Subcutaneous abdominal adipose tissue (tissue), 5 donors: Measurements from ENCODE around the gene ARF3.
"Not testable (repeated sequence)": the region's sequence is repeated elsewhere in the genome, so short reads cannot be mapped to it uniquely, and the experiment has no call there.

Experiments
- H3K27ac ChIP-seq: one replicate; pipeline ENCODE4 v1.7.0; 2013; ENCODE audit warnings: low read depth, mild to moderate bottlenecking, inconsistent platforms, low read length, moderate library complexity
- H3K27me3 ChIP-seq, 5 donors: one replicate each; pipeline ENCODE4 v1.7.0; 2013; ENCODE audit warnings: low read length in 5 of 5, inconsistent platforms in 1 of 5; ENCODE audit not compliant: control insufficient read depth in 5 of 5, insufficient read depth in 4 of 5
- H3K36me3 ChIP-seq, 5 donors: one replicate each; pipeline ENCODE4 v1.7.0; 2013; ENCODE audit warnings: low read length in 5 of 5; ENCODE audit not compliant: control insufficient read depth in 5 of 5, insufficient read depth in 5 of 5
- H3K4me1 ChIP-seq, 5 donors: one replicate each; pipeline ENCODE4 v1.7.0; 2013; ENCODE audit warnings: low read length in 5 of 5, mild to moderate bottlenecking in 3 of 5, moderate library complexity in 1 of 5; ENCODE audit not compliant: control insufficient read depth in 5 of 5, insufficient read depth in 5 of 5
- H3K4me3 ChIP-seq, 5 donors: one replicate each; pipeline ENCODE4 v1.7.0; 2013; ENCODE audit warnings: low read length in 5 of 5, low read depth in 1 of 5
- H3K9ac ChIP-seq, 5 donors: one replicate each; pipeline ENCODE4 v1.7.0; 2013; ENCODE audit warnings: low read length in 5 of 5, mild to moderate bottlenecking in 4 of 5, moderate library complexity in 3 of 5
- H3K9me3 ChIP-seq, 5 donors: one replicate each; pipeline ENCODE4 v1.7.0; 2013; ENCODE audit warnings: low read length in 5 of 5; ENCODE audit not compliant: control insufficient read depth in 5 of 5
- donor health status: healthy.
- donor health status: healthy.
- donor health status: healthy.
- donor health status: healthy.
- donor health status: healthy.

The ARF3 gene

GRCh38 chr12:48930475-48930874 lies 26.8 kb downstream of the ARF3 start:
- H3K9me3 ChIP-seq: no peaks in the 10 kb centered on the region
- H3K9ac ChIP-seq: no peak overlapping the region
- H3K27ac ChIP-seq: no peak overlapping the region
- H3K4me3 ChIP-seq: no peak overlapping the region
- no peaks in the 10 kb centered on the region for H3K27me3 ChIP-seq
- peaks cover 6 to 35% (median 18%) of the 10 kb centered on the region in 5 donors for H3K36me3 ChIP-seq
- peaks cover 2 to 5% (median 3%) of the 10 kb centered on the region in 5 donors for H3K4me1 ChIP-seq

- Histone ChIP-seq H3K4me1 (peaks cover 2 to 13% (median 9%) of the 10 kb centered on the region in 5 donors), H3K4me3 (no peak overlapping the region), H3K9me3 (no peaks in the 10 kb centered on the region), H3K36me3 (peaks cover 6 to 31% (median 17%) of the 10 kb centered on the region in 5 donors), H3K9ac (no peak overlapping the region), H3K27ac (no peak overlapping the region), H3K27me3 (no peaks in the 10 kb centered on the region)
These were observed 27.7 kb downstream of the ARF3 start for GRCh38 chr12:48929551-48929950.

GRCh38 chr12:48927261-48927660 lies 30.0 kb downstream of the ARF3 start:
- H3K4me1 ChIP-seq: peaks cover 0 to 19% (median 12%) of the 10 kb centered on the region in 5 donors
- peaks cover 5 to 23% (median 7%) of the 10 kb centered on the region in 5 donors for H3K36me3 ChIP-seq
- H3K4me3 ChIP-seq: no peak overlapping the region
- no peak overlapping the region for H3K27ac ChIP-seq
- H3K9me3 ChIP-seq: no peaks in the 10 kb centered on the region
- H3K27me3 ChIP-seq: no peaks in the 10 kb centered on the region
- no peak overlapping the region for H3K9ac ChIP-seq

DNA sequence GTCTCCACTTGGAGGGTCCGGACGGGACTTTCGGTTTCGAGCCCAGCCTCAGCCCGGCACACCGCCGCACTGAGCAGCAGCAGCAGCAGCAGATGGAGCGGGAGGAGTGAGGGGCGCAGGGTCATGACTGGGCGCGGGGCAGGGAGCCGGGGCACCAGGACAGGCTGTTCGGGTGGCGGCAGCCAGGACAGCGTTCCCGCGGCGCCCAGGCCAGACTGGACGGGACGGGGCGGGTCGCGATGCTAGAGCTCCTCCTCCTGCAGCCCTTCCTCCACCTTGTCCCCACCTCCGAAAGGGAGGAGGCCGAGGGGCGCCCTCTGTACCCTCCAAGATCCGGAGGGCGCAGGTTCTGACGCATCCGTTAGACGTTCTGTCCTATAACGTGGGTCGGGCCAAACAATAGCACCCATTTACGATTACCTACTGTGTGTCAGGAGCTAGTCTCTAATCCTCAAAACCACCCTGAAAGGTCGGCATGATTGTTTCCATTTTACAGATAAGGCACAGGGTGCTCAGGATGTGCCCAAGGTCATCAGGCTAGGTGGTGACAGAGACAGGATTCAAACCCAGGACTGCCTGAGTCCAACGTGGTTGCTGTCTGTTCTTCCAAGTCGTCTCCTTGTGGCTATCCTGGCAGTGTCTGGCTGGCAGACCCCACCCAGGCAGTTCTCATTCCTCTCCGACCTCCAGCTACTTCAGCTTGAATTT lies 31.8 kb downstream of the ARF3 start, which contains the start of gene FKBP11:
Gene FKBP11, minus strand, starts transcription at position 189 of the 708 bp plus-strand sequence. Its CDS starts 64 bp downstream, at position 125.
- H3K9ac ChIP-seq: peak within 1 kb of the TSS in 4 of 5 donors; percentile 70 to 93 (median 73)
- H3K27me3 ChIP-seq: no peaks in the 10 kb centered on the region
- no peaks in the 10 kb centered on the region for H3K9me3 ChIP-seq
- H3K4me1 ChIP-seq: peaks cover 0 to 19% (median 12%) of the 10 kb centered on the region in 5 donors
- peaks cover 4 to 20% (median 5%) of the 10 kb centered on the region in 5 donors for H3K36me3 ChIP-seq
- H3K4me3 ChIP-seq: peak within 1 kb of the TSS; percentile 85 to 90 (median 88)
- peak within 1 kb of the TSS; percentile 41 for H3K27ac ChIP-seq

DNA sequence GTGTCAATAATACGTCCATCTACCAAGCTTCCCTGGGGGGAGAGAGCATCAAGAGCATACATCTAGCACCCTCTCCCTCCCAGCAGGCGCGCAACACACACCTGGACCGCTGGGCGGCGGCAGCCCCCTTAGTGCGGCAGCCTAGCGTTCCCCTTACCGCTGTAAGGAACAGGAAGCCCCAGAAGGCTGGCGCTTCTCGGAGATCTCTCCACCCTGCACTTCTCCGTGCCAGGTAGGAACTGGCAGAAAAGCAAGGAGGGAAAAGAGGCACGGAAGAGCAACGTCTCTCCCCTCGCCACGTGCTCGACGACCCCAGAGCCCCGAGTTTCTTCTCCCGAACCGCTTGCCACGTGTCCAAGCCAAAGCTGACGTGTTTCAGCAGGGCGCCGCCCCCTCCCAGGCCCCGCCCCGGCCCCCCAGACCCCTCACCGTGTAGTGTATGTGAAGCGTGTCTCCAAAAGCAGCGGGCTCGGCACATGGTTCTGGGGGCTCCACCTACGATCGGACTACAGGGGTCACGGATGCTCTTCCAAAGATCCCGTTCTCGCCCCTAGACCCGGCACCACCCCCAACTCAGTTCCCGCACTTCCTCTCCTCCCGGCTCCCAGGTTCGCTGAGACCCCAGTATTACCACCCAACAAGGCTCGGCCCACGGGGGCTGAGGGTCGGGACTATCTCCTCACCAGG lies 32.5 kb downstream of the ARF3 start:
- Histone ChIP-seq H3K4me1 (peaks cover 0 to 19% (median 12%) of the 10 kb centered on the region in 5 donors), H3K36me3 (peaks cover 0 to 20% (median 5%) of the 10 kb centered on the region in 5 donors), H3K27me3 (no peaks in the 10 kb centered on the region), H3K9me3 (no peaks in the 10 kb centered on the region), H3K4me3 (peak overlapping the region; percentile 85 to 90 (median 88)), H3K27ac (peak overlapping the region; percentile 41), H3K9ac (peak overlapping the region in 4 of 5 donors; percentile 70 to 93 (median 73))

- H3K36me3 ChIP-seq: peaks cover 0 to 12% (median 4%) of the 10 kb centered on the region in 5 donors
- H3K9ac ChIP-seq: no peak overlapping the region
- H3K4me3 ChIP-seq: no peak overlapping the region
- H3K4me1 ChIP-seq: peaks cover 0 to 19% (median 12%) of the 10 kb centered on the region in 5 donors
- H3K27ac ChIP-seq: no peak overlapping the region
- no peaks in the 10 kb centered on the region for H3K27me3 ChIP-seq
- no peaks in the 10 kb centered on the region for H3K9me3 ChIP-seq
These were observed 34.2 kb downstream of the ARF3 start for GRCh38 chr12:48923117-48923516.

- Histone ChIP-seq H3K9ac (no peak overlapping the region), H3K27ac (no peak overlapping the region), H3K4me3 (no peak overlapping the region), H3K27me3 (no peaks in the 10 kb centered on the region), H3K4me1 (no peaks in the 10 kb centered on the region), H3K9me3 (no peaks in the 10 kb centered on the region), H3K36me3 (peaks cover 0 to 6% (median 3%) of the 10 kb centered on the region in 5 donors)
These were observed 39.3 kb downstream of the ARF3 start for GRCh38 chr12:48917857-48918537.

DNA sequence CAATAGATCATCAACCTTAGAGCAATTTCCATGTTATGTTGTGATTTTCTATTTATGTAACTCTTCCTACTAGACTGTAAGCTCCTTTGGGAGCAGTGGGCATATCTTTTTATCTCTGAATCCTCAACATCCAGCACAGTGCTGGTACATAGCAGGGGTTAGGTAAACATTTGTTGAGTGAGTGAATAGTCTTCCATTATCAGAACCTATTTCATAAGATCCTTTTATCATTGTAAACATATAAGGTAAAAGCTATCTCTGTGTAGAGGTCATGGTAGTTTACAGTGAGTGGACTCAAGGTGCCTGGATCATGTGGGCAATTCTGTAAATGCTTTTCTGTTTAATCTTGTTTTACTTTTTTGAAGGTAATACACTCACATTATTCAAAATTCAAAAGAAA lies 47.1 kb downstream of the ARF3 start:
- H3K27ac ChIP-seq: no peak overlapping the region
- no peaks in the 10 kb centered on the region for H3K36me3 ChIP-seq
- no peaks in the 10 kb centered on the region for H3K27me3 ChIP-seq
- no peak overlapping the region for H3K4me3 ChIP-seq
- H3K4me1 ChIP-seq: no peaks in the 10 kb centered on the region
- no peak overlapping the region for H3K9ac ChIP-seq
- no peaks in the 10 kb centered on the region for H3K9me3 ChIP-seq

DNA sequence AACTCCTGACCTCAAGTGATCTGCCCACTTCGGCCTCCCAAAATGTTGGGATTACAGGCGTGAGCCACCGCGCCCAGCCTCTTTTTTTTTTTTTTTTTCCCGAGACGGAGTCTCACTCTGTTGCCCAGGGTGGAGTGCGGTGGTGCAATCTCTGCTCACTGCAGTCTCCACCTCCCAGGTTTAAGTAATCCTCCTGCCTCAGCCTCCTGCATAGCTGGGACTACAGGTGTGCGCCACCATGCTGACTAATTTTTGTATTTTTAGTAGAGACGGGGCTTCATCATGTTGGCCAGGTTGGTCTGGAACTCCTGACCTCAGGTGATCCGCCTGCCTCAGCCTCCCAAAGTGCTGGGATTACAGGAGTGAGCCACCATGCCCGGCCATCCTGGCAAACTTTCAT lies 47.6 kb downstream of the ARF3 start:
- H3K27me3 ChIP-seq, H3K4me1 ChIP-seq, H3K27ac ChIP-seq, H3K9ac ChIP-seq, H3K4me3 ChIP-seq, H3K36me3 ChIP-seq, H3K9me3 ChIP-seq: not testable (repeated sequence)

DNA sequence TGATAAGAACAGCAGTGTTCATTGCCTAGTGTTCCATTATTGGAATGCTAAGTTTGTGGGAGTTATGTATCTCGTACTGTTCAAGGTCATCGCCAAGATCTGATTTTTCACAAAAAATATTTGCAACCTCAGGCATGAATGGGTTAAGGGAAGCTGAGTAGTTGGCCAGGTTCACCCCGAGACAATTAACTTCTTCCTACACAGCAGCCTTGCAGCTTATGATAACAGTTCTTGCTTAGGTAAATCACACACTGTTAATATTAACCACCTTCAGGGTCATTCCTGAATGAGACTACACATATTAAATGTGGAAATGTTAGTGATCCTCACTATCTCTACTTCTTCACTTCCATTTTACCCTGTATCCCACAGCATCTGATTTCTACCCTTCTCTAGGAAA lies 50.0 kb downstream of the ARF3 start:
- no peak overlapping the region for H3K27ac ChIP-seq
- H3K4me3 ChIP-seq: no peak overlapping the region
- no peaks in the 10 kb centered on the region for H3K36me3 ChIP-seq
- peaks cover 0 to 15% (median 12%) of the 10 kb centered on the region in 5 donors for H3K4me1 ChIP-seq
- no peaks in the 10 kb centered on the region for H3K27me3 ChIP-seq
- no peaks in the 10 kb centered on the region for H3K9me3 ChIP-seq
- no peak overlapping the region for H3K9ac ChIP-seq
